Measurements from ENCODE around the gene KTN1. TPM values are rescaled to one million over a fixed set of nuclear protein-coding genes. Genes with fewer than 3 reads are reported as not detected.
A peak's percentile ranks its signal among the peaks of the same experiment; 100 is the strongest.

The KTN1 gene
- total RNA-seq, 1 experiment from 2014 or later = 138 TPM

DNA sequence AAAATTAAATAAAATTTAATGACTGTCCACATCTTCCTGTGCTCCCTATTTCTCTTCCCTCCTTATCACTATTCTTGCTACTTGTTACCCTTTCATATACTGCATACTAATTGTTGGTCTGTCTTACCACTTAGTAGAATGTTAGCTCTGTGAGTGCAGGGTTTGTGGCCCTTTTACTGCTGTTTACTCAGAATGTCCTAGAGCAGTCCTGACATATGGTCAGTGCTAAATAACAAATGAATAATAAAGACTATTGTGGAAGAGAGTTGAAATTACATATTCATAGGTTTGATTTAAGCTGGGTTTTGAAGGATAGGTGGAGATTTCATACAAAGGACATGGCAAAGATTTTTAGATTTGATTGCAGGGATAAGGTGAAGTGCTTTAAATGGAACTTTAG is 24.5 kb downstream of the KTN1 start:
- no peaks in the 10 kb centered on the region for H3K9me3 Mint-ChIP-seq (ENCODE audit: unreplicated experiment)
- H3K27me3 Mint-ChIP-seq (ENCODE audit: insufficient read depth, unreplicated experiment) = no peaks in the 10 kb centered on the region
- intact Hi-C loops (cut with micrococcal nuclease; ENCODE audit: unreplicated experiment) = no loop called here
- H3K27ac Mint-ChIP-seq (ENCODE audit: unreplicated experiment) = no peak overlapping the region
- peaks cover 51% of the 10 kb centered on the region for H3K4me1 ChIP-seq
- CTCF ChIA-PET = interaction anchor here (1.3 kb wide), 1 partner anchor 158 kb away, joined by 3 read pairs; no protein-coding TSS in a partner anchor
- no peak overlapping the region for H3K4me3 ChIP-seq (ENCODE audit: low read depth, low read length)
- H3K4me3 Mint-ChIP-seq (ENCODE audit: unreplicated experiment) = no peak overlapping the region
- H3K36me3 ChIP-seq (ENCODE audit: control insufficient read depth, insufficient read depth, low read length) = no peaks in the 10 kb centered on the region
- H3K36me3 Mint-ChIP-seq (ENCODE audit: insufficient read depth, unreplicated experiment) = peaks cover 11% of the 10 kb centered on the region
- DNase-seq = no peak
- BruUV-seq (replicated peaks) = no TSS peak
- H3K9me3 ChIP-seq = no peaks in the 10 kb centered on the region
- no peaks in the 10 kb centered on the region for H3K27me3 ChIP-seq (replicated peaks; ENCODE audit: control insufficient read depth, insufficient read depth, low read length)
- peaks cover 27% of the 10 kb centered on the region for H3K4me1 Mint-ChIP-seq (ENCODE audit: low read depth, unreplicated experiment)
- TF ChIP-seq, protein P1, sequence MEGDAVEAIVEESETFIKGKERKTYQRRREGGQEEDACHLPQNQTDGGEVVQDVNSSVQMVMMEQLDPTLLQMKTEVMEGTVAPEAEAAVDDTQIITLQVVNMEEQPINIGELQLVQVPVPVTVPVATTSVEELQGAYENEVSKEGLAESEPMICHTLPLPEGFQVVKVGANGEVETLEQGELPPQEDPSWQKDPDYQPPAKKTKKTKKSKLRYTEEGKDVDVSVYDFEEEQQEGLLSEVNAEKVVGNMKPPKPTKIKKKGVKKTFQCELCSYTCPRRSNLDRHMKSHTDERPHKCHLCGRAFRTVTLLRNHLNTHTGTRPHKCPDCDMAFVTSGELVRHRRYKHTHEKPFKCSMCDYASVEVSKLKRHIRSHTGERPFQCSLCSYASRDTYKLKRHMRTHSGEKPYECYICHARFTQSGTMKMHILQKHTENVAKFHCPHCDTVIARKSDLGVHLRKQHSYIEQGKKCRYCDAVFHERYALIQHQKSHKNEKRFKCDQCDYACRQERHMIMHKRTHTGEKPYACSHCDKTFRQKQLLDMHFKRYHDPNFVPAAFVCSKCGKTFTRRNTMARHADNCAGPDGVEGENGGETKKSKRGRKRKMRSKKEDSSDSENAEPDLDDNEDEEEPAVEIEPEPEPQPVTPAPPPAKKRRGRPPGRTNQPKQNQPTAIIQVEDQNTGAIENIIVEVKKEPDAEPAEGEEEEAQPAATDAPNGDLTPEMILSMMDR (IDR thresholded peaks at IDR 0.05; ENCODE audit: insufficient read depth in 1 of 2, low read depth in 1 of 2, low read length in 1 of 2, severe bottlenecking in 1 of 2, unreplicated experiment in 1 of 2) = no peak
- POLR2A ChIA-PET = no interaction called here

DNA sequence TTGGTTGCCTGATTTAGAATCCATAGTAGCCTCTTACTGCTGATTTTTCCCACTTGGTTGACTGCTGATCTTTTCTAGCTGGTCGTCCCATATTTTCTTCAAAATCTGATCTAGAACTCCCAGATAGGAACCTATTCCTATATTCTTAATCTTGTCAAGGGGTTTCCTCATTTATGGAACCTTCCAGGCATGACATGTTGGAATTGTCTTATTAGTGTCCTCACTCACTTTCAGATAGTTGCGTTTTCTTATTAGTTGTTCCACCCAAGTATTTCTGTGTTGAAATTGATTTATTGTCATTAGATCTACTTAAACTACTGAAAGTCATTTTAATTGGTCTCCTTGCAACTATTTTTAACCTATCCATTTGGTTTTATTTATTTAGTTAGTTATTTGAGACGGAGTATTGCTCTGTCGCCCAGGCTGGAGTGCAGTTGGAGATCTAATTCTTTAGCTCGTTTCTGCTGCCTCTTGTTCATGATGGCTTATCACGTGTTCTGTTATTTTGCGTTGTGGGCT is 25.0 kb downstream of the KTN1 start:
- H3K9me3 Mint-ChIP-seq (ENCODE audit: unreplicated experiment) = no peaks in the 10 kb centered on the region
- POLR2A ChIA-PET = no interaction called here

DNA sequence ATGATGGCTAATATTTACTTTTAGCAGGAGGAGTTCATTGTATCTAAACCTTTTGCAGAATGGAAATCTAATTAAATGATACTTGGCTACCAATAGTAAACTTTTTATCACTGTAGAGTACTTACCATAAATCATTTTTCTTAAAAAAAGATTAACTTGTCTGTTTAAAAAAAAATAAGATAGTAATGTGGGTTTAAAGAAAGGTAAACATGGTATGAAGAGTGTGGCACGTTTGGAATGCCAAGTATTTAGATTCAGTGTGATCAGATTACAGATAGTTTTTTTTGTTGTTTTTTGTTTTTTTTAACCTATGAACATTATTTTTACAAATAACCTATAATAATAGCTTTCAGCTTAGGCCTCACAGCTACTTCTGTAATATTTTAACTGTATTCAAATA is 25.8 kb downstream of the KTN1 start:
- BruUV-seq (replicated peaks) = no TSS peak

More for the DNA sequence above, 25.0 kb downstream of the KTN1 start:
- Mint-ChIP-seq H3K4me1 (ENCODE audit: low read depth, unreplicated experiment) (peaks cover 31% of the 10 kb centered on the region), H3K4me3 (ENCODE audit: unreplicated experiment) (no peak overlapping the region), H3K27ac (ENCODE audit: unreplicated experiment) (no peak overlapping the region), H3K27me3 (ENCODE audit: insufficient read depth, unreplicated experiment) (no peaks in the 10 kb centered on the region), H3K36me3 (ENCODE audit: insufficient read depth, unreplicated experiment) (peaks cover 11% of the 10 kb centered on the region)
- Histone ChIP-seq H3K9me3 (no peaks in the 10 kb centered on the region), H3K4me1 (peaks cover 56% of the 10 kb centered on the region), H3K27me3 (replicated peaks; ENCODE audit: control insufficient read depth, insufficient read depth, low read length) (no peaks in the 10 kb centered on the region), H3K36me3 (ENCODE audit: control insufficient read depth, insufficient read depth, low read length) (no peaks in the 10 kb centered on the region), H3K4me3 (ENCODE audit: low read depth, low read length) (no peak overlapping the region)
- intact Hi-C loops (cut with micrococcal nuclease; ENCODE audit: unreplicated experiment) = loop anchor here (1.0 to 5.0 kb wide), 2 partner anchors 62 to 1662 kb away; partner anchors contain the start of genes AP5M1 and EXOC5
- no peak for DNase-seq
- CTCF ChIA-PET = interaction anchor here (1.3 kb wide), 1 partner anchor 159 kb away, joined by 3 read pairs; no protein-coding TSS in a partner anchor
- BruUV-seq (replicated peaks) = no TSS peak
- TF ChIP-seq, protein P1 (IDR thresholded peaks at IDR 0.05; ENCODE audit: insufficient read depth in 1 of 2, low read depth in 1 of 2, low read length in 1 of 2, severe bottlenecking in 1 of 2, unreplicated experiment in 1 of 2) = no peak

More for the DNA sequence above, 25.8 kb downstream of the KTN1 start:
- ChIA-PET CTCF (no interaction called here), POLR2A (no interaction called here)
- Histone ChIP-seq H3K4me1 (peaks cover 51% of the 10 kb centered on the region), H3K9me3 (no peaks in the 10 kb centered on the region), H3K27me3 (replicated peaks; ENCODE audit: control insufficient read depth, insufficient read depth, low read length) (no peaks in the 10 kb centered on the region), H3K4me3 (ENCODE audit: low read depth, low read length) (no peak overlapping the region), H3K36me3 (ENCODE audit: control insufficient read depth, insufficient read depth, low read length) (no peaks in the 10 kb centered on the region)
- H3K4me1 Mint-ChIP-seq (ENCODE audit: low read depth, unreplicated experiment) = peaks cover 25% of the 10 kb centered on the region
- H3K36me3 Mint-ChIP-seq (ENCODE audit: insufficient read depth, unreplicated experiment) = peaks cover 6% of the 10 kb centered on the region
- peak in 1 of 2 experiments; percentile 32 for DNase-seq
- no peak overlapping the region for H3K27ac Mint-ChIP-seq (ENCODE audit: unreplicated experiment)
- H3K9me3 Mint-ChIP-seq (ENCODE audit: unreplicated experiment) = no peaks in the 10 kb centered on the region
- TF ChIP-seq, protein P1 (IDR thresholded peaks at IDR 0.05; ENCODE audit: insufficient read depth in 1 of 2, low read depth in 1 of 2, low read length in 1 of 2, severe bottlenecking in 1 of 2, unreplicated experiment in 1 of 2) = no peak
- intact Hi-C loops (cut with micrococcal nuclease; ENCODE audit: unreplicated experiment) = loop anchor here (1.0 to 5.0 kb wide), 3 partner anchors 49 to 1662 kb away; partner anchors contain the start of genes AP5M1 and EXOC5
- H3K27me3 Mint-ChIP-seq (ENCODE audit: insufficient read depth, unreplicated experiment) = no peaks in the 10 kb centered on the region
- H3K4me3 Mint-ChIP-seq (ENCODE audit: unreplicated experiment) = no peak overlapping the region
